ENCODE measurements around the gene ANTKMT.

The ANTKMT gene

DNA sequence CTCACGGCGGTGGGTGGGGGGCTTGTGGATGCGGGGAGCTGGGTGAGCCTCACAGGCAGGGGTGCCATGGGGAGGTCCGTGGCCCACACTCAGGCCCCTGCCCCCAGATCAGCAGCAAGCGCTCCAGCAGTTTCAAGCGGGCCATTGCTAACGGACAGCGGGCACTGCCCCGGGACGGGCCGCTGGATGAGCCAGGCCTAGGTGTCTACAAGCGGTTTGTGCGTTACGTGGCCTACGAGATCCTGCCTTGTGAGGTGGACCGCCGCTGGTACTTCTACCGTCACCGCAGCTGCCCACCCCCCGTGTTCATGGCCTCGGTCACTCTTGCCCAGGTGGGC lies 44.4 kb upstream of the ANTKMT start:
- H3K14ac ChIP-seq (ENCODE audit: low read length) = no peak overlapping the region

DNA sequence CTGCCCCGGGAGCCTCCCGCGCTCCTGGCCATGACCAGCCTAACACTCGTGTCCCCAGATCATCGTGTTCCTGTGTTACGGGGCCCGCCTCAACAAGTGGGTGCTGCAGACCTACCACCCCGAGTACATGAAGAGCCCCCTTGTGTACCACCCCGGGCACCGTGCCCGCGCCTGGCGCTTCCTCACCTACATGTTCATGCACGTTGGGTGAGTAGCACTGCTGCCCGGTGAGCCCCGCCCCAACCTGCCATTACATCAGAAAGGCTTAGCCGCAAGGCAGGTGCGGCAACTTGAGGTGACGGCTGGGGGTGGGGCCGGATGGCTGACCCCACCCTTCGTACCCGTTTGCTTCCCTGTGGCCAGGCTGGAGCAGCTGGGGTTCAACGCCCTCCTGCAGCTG lies 44.0 kb upstream of the ANTKMT start:
- H3K36me3 ChIP-seq (ENCODE audit: control insufficient read depth in 1 of 2, insufficient read depth in 2 of 2, low read length in 2 of 2) = peaks cover 33 to 37% of the 10 kb centered on the region in 2 experiments
- peak in 1 of 2 donors; percentile 39 for DNase-seq
- H3K18ac ChIP-seq (ENCODE audit: low read length) = no peak overlapping the region
- H4K8ac ChIP-seq (ENCODE audit: low read depth, low read length) = no peak overlapping the region
- H3K9ac ChIP-seq (ENCODE audit: low read length) = no peak overlapping the region
- no CpG with 5 or more reads among the region's 23 CpGs for WGBS (ENCODE audit: extremely low coverage, insufficient coverage, insufficient read length)
- no peak overlapping the region for H2AFZ ChIP-seq (ENCODE audit: insufficient read depth, low read length, poor library complexity)
- no peak overlapping the region for H3K14ac ChIP-seq (ENCODE audit: low read length)
- H3K27me3 ChIP-seq (ENCODE audit: insufficient read depth, low read length) = peaks cover 3% of the 10 kb centered on the region
- no peak overlapping the region for H3K4ac ChIP-seq (ENCODE audit: low read depth, low read length)
- no peak overlapping the region for H3K23ac ChIP-seq (ENCODE audit: low read length)
- no peak overlapping the region for H4K91ac ChIP-seq (ENCODE audit: low read depth, low read length)
- H2AK5ac ChIP-seq (ENCODE audit: low read length) = no peak overlapping the region
- H4K12ac ChIP-seq (ENCODE audit: low read depth, low read length) = no peak overlapping the region
- H3K79me1 ChIP-seq (ENCODE audit: low read length) = peaks cover 8% of the 10 kb centered on the region
- H3K4me2 ChIP-seq (ENCODE audit: low read length) = no peak overlapping the region
- peaks cover 15% of the 10 kb centered on the region for H3K79me2 ChIP-seq (ENCODE audit: control insufficient read depth, insufficient read depth, low read length, poor library complexity)
- H2BK5ac ChIP-seq (ENCODE audit: low read depth, low read length, poor library complexity) = no peak overlapping the region
- peaks cover 2% of the 10 kb centered on the region for H3K9me3 ChIP-seq (ENCODE audit: insufficient read depth, low read depth, low read length)
- H2BK120ac ChIP-seq (ENCODE audit: insufficient read depth, low read length, poor library complexity) = no peak overlapping the region
- H3K4me3 ChIP-seq (ENCODE audit: low read depth, low read length) = peak overlapping the region; percentile 8
- H3K27ac ChIP-seq (ENCODE audit: low read depth, low read length) = no peak overlapping the region
- no peak overlapping the region for H2BK12ac ChIP-seq (ENCODE audit: low read length)
- H3K4me1 ChIP-seq (ENCODE audit: control insufficient read depth in 1 of 2, insufficient read depth in 2 of 2, low read length in 2 of 2) = peaks cover 23 to 24% of the 10 kb centered on the region in 2 experiments

More for the DNA sequence above, 44.4 kb upstream of the ANTKMT start:
- H2AK5ac ChIP-seq (ENCODE audit: low read length) = no peak overlapping the region
- H4K91ac ChIP-seq (ENCODE audit: low read depth, low read length) = no peak overlapping the region
- peaks cover 2% of the 10 kb centered on the region for H3K9me3 ChIP-seq (ENCODE audit: insufficient read depth, low read depth, low read length)
- peaks cover 15% of the 10 kb centered on the region for H3K79me2 ChIP-seq (ENCODE audit: control insufficient read depth, insufficient read depth, low read length, poor library complexity)
- no peak overlapping the region for H4K8ac ChIP-seq (ENCODE audit: low read depth, low read length)
- no peak overlapping the region for H3K4me3 ChIP-seq (ENCODE audit: low read depth, low read length)
- peaks cover 19 to 20% of the 10 kb centered on the region in 2 experiments for H3K4me1 ChIP-seq (ENCODE audit: control insufficient read depth in 1 of 2, insufficient read depth in 2 of 2, low read length in 2 of 2)
- no peak overlapping the region for H2BK12ac ChIP-seq (ENCODE audit: low read length)
- H3K23ac ChIP-seq (ENCODE audit: low read length) = no peak overlapping the region
- H3K9ac ChIP-seq (ENCODE audit: low read length) = no peak overlapping the region
- no peak overlapping the region for H4K12ac ChIP-seq (ENCODE audit: low read depth, low read length)
- H3K36me3 ChIP-seq (ENCODE audit: control insufficient read depth in 1 of 2, insufficient read depth in 2 of 2, low read length in 2 of 2) = peaks cover 33 to 36% of the 10 kb centered on the region in 2 experiments
- no peak overlapping the region for H3K27ac ChIP-seq (ENCODE audit: low read depth, low read length)
- H2AFZ ChIP-seq (ENCODE audit: insufficient read depth, low read length, poor library complexity) = no peak overlapping the region
- H3K27me3 ChIP-seq (ENCODE audit: insufficient read depth, low read length) = peaks cover 3% of the 10 kb centered on the region
- H2BK5ac ChIP-seq (ENCODE audit: low read depth, low read length, poor library complexity) = no peak overlapping the region
- no peak overlapping the region for H3K18ac ChIP-seq (ENCODE audit: low read length)
- DNase-seq = no peak
- no CpG with 5 or more reads among the region's 21 CpGs for WGBS (ENCODE audit: extremely low coverage, insufficient coverage, insufficient read length)
- no peak overlapping the region for H3K4ac ChIP-seq (ENCODE audit: low read depth, low read length)
- no peak overlapping the region for H3K4me2 ChIP-seq (ENCODE audit: low read length)
- no peak overlapping the region for H2BK120ac ChIP-seq (ENCODE audit: insufficient read depth, low read length, poor library complexity)
- peaks cover 8% of the 10 kb centered on the region for H3K79me1 ChIP-seq (ENCODE audit: low read length)

DNA sequence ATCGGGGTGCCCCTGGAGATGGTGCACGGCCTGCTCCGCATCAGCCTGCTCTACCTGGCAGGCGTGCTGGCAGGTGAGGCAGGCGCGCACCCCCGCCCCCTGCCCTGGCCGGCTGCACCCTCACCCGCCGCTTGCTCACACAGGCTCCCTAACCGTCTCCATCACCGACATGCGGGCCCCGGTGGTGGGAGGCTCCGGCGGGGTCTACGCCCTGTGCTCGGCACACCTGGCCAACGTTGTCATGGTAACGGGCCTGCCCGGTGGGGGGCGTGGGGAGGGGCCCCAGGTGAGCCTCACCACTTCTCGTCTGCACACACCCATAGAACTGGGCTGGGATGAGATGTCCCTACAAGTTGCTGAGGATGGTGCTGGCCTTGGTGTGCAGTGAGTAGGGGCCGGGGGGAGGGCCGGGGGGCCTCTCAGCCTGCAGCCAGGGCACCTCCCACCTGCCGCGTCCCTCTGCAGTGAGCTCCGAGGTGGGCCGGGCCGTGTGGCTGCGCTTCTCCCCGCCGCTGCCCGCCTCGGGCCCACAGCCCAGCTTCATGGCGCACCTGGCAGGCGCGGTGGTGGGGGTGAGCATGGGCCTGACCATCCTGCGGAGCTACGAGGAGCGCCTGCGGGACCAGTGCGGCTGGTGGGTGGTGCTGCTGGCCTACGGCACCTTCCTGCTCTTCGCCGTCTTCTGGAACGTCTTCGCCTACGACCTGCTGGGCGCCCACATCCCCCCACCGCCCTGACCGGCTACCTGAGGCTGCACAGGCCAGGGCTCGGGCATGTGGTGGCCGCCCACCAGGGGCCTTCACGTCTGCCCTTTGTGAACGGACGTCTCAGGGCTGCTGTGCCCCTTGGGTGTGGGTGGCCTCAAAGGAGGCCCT lies 43.4 kb upstream of the ANTKMT start:
- H3K79me1 ChIP-seq (ENCODE audit: low read length) = peaks cover 8% of the 10 kb centered on the region
- no peak overlapping the region for H3K4me2 ChIP-seq (ENCODE audit: low read length)
- H4K91ac ChIP-seq (ENCODE audit: low read depth, low read length) = no peak overlapping the region
- no peak overlapping the region for H4K8ac ChIP-seq (ENCODE audit: low read depth, low read length)
- peak overlapping the region; percentile 8 for H3K4me3 ChIP-seq (ENCODE audit: low read depth, low read length)
- WGBS (ENCODE audit: extremely low coverage, insufficient coverage, insufficient read length) = no CpG with 5 or more reads among the region's 57 CpGs
- peaks cover 33 to 37% of the 10 kb centered on the region in 2 experiments for H3K36me3 ChIP-seq (ENCODE audit: control insufficient read depth in 1 of 2, insufficient read depth in 2 of 2, low read length in 2 of 2)
- H2BK120ac ChIP-seq (ENCODE audit: insufficient read depth, low read length, poor library complexity) = no peak overlapping the region
- H3K27me3 ChIP-seq (ENCODE audit: insufficient read depth, low read length) = peaks cover 3% of the 10 kb centered on the region
- H2AK5ac ChIP-seq (ENCODE audit: low read length) = no peak overlapping the region
- no peak overlapping the region for H3K9ac ChIP-seq (ENCODE audit: low read length)
- H3K14ac ChIP-seq (ENCODE audit: low read length) = no peak overlapping the region
- H2BK12ac ChIP-seq (ENCODE audit: low read length) = no peak overlapping the region
- no peak overlapping the region for H3K27ac ChIP-seq (ENCODE audit: low read depth, low read length)
- no peak overlapping the region for H2BK5ac ChIP-seq (ENCODE audit: low read depth, low read length, poor library complexity)
- H3K4ac ChIP-seq (ENCODE audit: low read depth, low read length) = no peak overlapping the region
- H3K18ac ChIP-seq (ENCODE audit: low read length) = no peak overlapping the region
- DNase-seq = peak in 1 of 2 donors; percentile 32
- H3K4me1 ChIP-seq (ENCODE audit: control insufficient read depth in 1 of 2, insufficient read depth in 2 of 2, low read length in 2 of 2) = peaks cover 23 to 26% of the 10 kb centered on the region in 2 experiments
- no peak overlapping the region for H3K23ac ChIP-seq (ENCODE audit: low read length)
- H3K79me2 ChIP-seq (ENCODE audit: control insufficient read depth, insufficient read depth, low read length, poor library complexity) = peaks cover 16% of the 10 kb centered on the region
- H3K9me3 ChIP-seq (ENCODE audit: insufficient read depth, low read depth, low read length) = peaks cover 2% of the 10 kb centered on the region
- no peak overlapping the region for H4K12ac ChIP-seq (ENCODE audit: low read depth, low read length)
- H2AFZ ChIP-seq (ENCODE audit: insufficient read depth, low read length, poor library complexity) = no peak overlapping the region

DNA sequence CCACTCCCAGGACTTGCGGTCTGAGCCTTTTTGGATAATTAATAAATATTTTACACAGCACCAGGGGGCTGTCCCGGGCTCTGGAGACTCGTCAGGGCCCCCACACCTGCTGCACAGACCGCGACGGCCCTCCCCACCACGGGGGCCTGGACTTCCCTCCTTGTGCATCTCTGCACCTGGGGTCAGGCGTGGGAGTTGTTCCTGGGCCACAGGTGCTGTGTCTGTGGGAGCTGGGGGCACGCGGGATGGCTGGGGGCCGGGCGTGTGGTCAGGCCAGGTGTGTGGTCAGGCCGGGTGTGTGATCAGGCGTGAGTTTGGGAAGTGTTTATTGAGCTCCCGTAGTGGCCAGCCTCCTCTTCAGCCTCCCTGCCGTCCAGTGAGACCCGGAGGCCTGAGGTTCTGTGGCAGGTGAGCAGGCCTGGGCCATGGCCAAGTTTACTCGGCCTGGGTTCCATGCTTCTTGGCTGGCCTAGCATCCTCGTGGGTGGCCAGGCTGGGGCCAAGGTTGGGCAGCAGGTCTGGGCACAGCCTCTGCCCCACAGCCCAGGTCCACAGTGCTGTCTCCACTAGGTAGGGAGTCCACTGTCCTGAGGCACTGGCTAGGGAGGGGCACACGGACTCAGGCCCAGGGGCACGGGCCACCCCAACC lies 42.6 kb upstream of the ANTKMT start:
- H3K4me1 ChIP-seq (ENCODE audit: control insufficient read depth in 1 of 2, insufficient read depth in 2 of 2, low read length in 2 of 2) = peaks cover 29 to 30% of the 10 kb centered on the region in 2 experiments
- DNase-seq = no peak
- no peak overlapping the region for H3K23ac ChIP-seq (ENCODE audit: low read length)
- H2AK5ac ChIP-seq (ENCODE audit: low read length) = peak overlapping the region; percentile 37
- peaks cover 33 to 37% of the 10 kb centered on the region in 2 experiments for H3K36me3 ChIP-seq (ENCODE audit: control insufficient read depth in 1 of 2, insufficient read depth in 2 of 2, low read length in 2 of 2)
- H3K18ac ChIP-seq (ENCODE audit: low read length) = no peak overlapping the region
- peaks cover 16% of the 10 kb centered on the region for H3K79me2 ChIP-seq (ENCODE audit: control insufficient read depth, insufficient read depth, low read length, poor library complexity)
- peaks cover 8% of the 10 kb centered on the region for H3K79me1 ChIP-seq (ENCODE audit: low read length)
- H2AFZ ChIP-seq (ENCODE audit: insufficient read depth, low read length, poor library complexity) = no peak overlapping the region
- no peak overlapping the region for H3K27ac ChIP-seq (ENCODE audit: low read depth, low read length)
- H2BK5ac ChIP-seq (ENCODE audit: low read depth, low read length, poor library complexity) = no peak overlapping the region
- H4K8ac ChIP-seq (ENCODE audit: low read depth, low read length) = peak overlapping the region; percentile 76
- no peak overlapping the region for H2BK120ac ChIP-seq (ENCODE audit: insufficient read depth, low read length, poor library complexity)
- peaks cover 4% of the 10 kb centered on the region for H3K9me3 ChIP-seq (ENCODE audit: insufficient read depth, low read depth, low read length)
- H3K4ac ChIP-seq (ENCODE audit: low read depth, low read length) = no peak overlapping the region
- peaks cover 3% of the 10 kb centered on the region for H3K27me3 ChIP-seq (ENCODE audit: insufficient read depth, low read length)
- H3K4me3 ChIP-seq (ENCODE audit: low read depth, low read length) = no peak overlapping the region
- no peak overlapping the region for H4K91ac ChIP-seq (ENCODE audit: low read depth, low read length)
- H4K12ac ChIP-seq (ENCODE audit: low read depth, low read length) = no peak overlapping the region
- H3K14ac ChIP-seq (ENCODE audit: low read length) = no peak overlapping the region
- no peak overlapping the region for H3K9ac ChIP-seq (ENCODE audit: low read length)
- no peak overlapping the region for H2BK12ac ChIP-seq (ENCODE audit: low read length)
- WGBS (ENCODE audit: extremely low coverage, insufficient coverage, insufficient read length) = no CpG with 5 or more reads among the region's 21 CpGs
- H3K4me2 ChIP-seq (ENCODE audit: low read length) = no peak overlapping the region
